GM23248 (cell line): ENCODE results near the gene ARRB1. TPM values are rescaled to one million over a fixed set of nuclear protein-coding genes. Genes with fewer than 3 reads are reported as not detected.

Experiments
- DNase-seq: peaks from one replicate; pipeline ENCODE4 v3.0.0-alpha.2; 2015
- H2AFZ ChIP-seq: fragments of 200-600 bp; sonication (generic); 2 replicates; pipeline ENCODE4 v1.6.1; 2016; ENCODE audit warnings: antibody characterized with exemption
- H3F3A ChIP-seq: fragments of 200-600 bp; sonication (generic); 2 replicates; pipeline ENCODE4 v1.6.1; 2016; ENCODE audit warnings: mild to moderate bottlenecking, antibody characterized with exemption, mixed run types; ENCODE audit not compliant: insufficient read depth
- H3K27ac ChIP-seq: fragments of 200-600 bp; sonication (generic); 2 replicates; pipeline ENCODE4 v1.5.1; 2016; ENCODE audit warnings: mild to moderate bottlenecking
- H3K27me3 ChIP-seq: fragments of 200-600 bp; sonication (generic); replicated peaks from 2 replicates; pipeline ENCODE4 v1.6.1; 2016; ENCODE audit warnings: mild to moderate bottlenecking; ENCODE audit not compliant: insufficient read depth
- H3K36me3 ChIP-seq: fragments of 200-600 bp; sonication (generic); 2 replicates; pipeline ENCODE4 v1.6.1; 2016; ENCODE audit warnings: low read depth, mild to moderate bottlenecking
- H3K4me1 ChIP-seq: fragments of 200-600 bp; sonication (generic); 2 replicates; pipeline ENCODE4 v1.6.1; 2016; ENCODE audit warnings: mild to moderate bottlenecking; ENCODE audit not compliant: insufficient read depth
- H3K4me2 ChIP-seq: fragments of 200-600 bp; sonication (generic); one replicate; pipeline ENCODE4 v1.6.1; 2016; ENCODE audit warnings: mild to moderate bottlenecking; ENCODE audit not compliant: unreplicated experiment
- H3K4me3 ChIP-seq: fragments of 200-600 bp; sonication (generic); 2 replicates; pipeline ENCODE4 v1.5.1; 2016; ENCODE audit warnings: mild to moderate bottlenecking
- H3K79me2 ChIP-seq: fragments of 200-600 bp; sonication (generic); 2 replicates; pipeline ENCODE4 v1.6.1; 2016; ENCODE audit warnings: mild to moderate bottlenecking; ENCODE audit not compliant: insufficient read depth
- H3K9ac ChIP-seq: fragments of 200-600 bp; sonication (generic); 2 replicates; pipeline ENCODE4 v1.6.1; 2016; ENCODE audit warnings: mild to moderate bottlenecking
- H3K9me2 ChIP-seq: fragments of 200-600 bp; sonication (generic); 2 replicates; pipeline ENCODE4 v1.6.1; 2016; ENCODE audit warnings: mixed run types, mild to moderate bottlenecking, moderate library complexity; ENCODE audit not compliant: insufficient read depth
- H3K9me3 ChIP-seq: fragments of 200-600 bp; sonication (generic); one replicate; pipeline ENCODE4 v1.6.1; 2017; ENCODE audit warnings: low read depth
- H4K20me1 ChIP-seq: fragments of 200-600 bp; sonication (generic); 2 replicates; pipeline ENCODE4 v1.6.0; 2016; ENCODE audit not compliant: insufficient read depth
- EZH2 ChIP-seq: fragments of 200-600 bp; sonication (generic); IDR thresholded peaks from 2 replicates; pipeline ENCODE4 v1.6.1; 2018; ENCODE audit warnings: antibody characterized with exemption, mild to moderate bottlenecking; ENCODE audit not compliant: insufficient read depth, poor library complexity, severe bottlenecking
- EZH2phosphoT487 ChIP-seq: fragments of 200-600 bp; sonication (generic); IDR thresholded peaks from 2 replicates; pipeline ENCODE4 v1.6.1; 2018; ENCODE audit warnings: antibody characterized with exemption, moderate library complexity, mild to moderate bottlenecking, low read depth; ENCODE audit not compliant: insufficient read depth
- WGBS, 2 experiments: methylation state at CpG; one replicate each; pipeline ENCODE4 v1.1.6; 2015 to 2017; ENCODE audit warnings: low lambda C conversion rate in 2 of 2, low coverage in 1 of 2; ENCODE audit errors: missing lambda C conversion rate in 2 of 2; 5-methylcytosine and 5-hydroxymethylcytosine counted together
- in situ Hi-C: fragments of 300-500 bp; cut with MboI; formaldehyde crosslinking; loops from 2 replicates; pipeline ENCODE4 v1.15.0; 2020
- polyA plus RNA-seq: library from polyadenylated mRNA; unstranded; fragments of >200 nt; fragmentation: Nextera tagmentation; extraction: Ambion mirVana; gene quantifications from 2 replicates; pipeline ENCODE4 v1.2.1, GENCODE V29; 2016
- total RNA-seq: library from RNA; depleted of rRNA; stranded (reverse); fragments of >200 nt; shearing (Covaris generic); gene quantifications from 2 replicates; pipeline ENCODE4 v1.2.3, GENCODE V29; 2014

ARRB1 gene
- total and polyA plus RNA-seq, 2 experiments from 2014 or later: 2.0 to 3.1 TPM

DNA sequence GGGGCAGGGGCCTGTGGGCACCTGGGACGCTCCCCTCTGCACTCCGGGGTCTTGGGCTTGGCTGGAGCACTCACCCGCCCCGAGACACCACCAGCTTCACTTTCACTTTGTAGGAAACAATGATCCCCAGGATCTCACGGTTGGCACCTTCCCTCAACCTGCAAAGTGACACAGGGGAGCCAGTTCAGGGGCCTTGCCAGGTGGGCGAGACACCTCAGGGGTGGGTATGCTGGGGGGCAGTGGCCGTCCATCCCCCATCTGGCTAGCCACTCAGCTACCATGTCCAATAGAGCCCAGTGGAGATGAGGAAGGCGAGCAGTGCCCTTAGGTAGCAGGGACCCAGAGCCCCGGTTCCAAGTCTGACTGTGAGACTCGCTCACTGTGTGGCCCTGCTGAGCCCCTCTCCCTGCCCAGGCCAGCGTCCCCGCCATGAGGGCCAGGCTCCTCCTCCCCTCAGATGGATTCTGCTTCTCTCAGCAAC, 78.6 kb downstream of the ARRB1 start:
- no peak overlapping the region for H3K27ac ChIP-seq
- no peaks in the 10 kb centered on the region for H3K36me3 ChIP-seq
- TF ChIP-seq EZH2: no peak
- no peak for TF ChIP-seq EZH2phosphoT487
- no peaks in the 10 kb centered on the region for H3F3A ChIP-seq
- H3K9me2 ChIP-seq: no peaks in the 10 kb centered on the region
- H3K4me3 ChIP-seq: no peak overlapping the region
- no peaks in the 10 kb centered on the region for H4K20me1 ChIP-seq
- WGBS, 2 experiments: 78 to 79% methylated on average over 12 of the region's 12 CpGs
- H3K9ac ChIP-seq: no peak overlapping the region
- no peak overlapping the region for H2AFZ ChIP-seq
- no peak for DNase-seq
- no peaks in the 10 kb centered on the region for H3K9me3 ChIP-seq
- H3K27me3 ChIP-seq: no peaks in the 10 kb centered on the region
- no peaks in the 10 kb centered on the region for H3K4me1 ChIP-seq
- no peak overlapping the region for H3K4me2 ChIP-seq
- in situ Hi-C loops: loop anchor here (10.0 kb wide), 1 partner anchor 262 kb away; no protein-coding TSS in a partner anchor
- H3K79me2 ChIP-seq: no peaks in the 10 kb centered on the region

DNA sequence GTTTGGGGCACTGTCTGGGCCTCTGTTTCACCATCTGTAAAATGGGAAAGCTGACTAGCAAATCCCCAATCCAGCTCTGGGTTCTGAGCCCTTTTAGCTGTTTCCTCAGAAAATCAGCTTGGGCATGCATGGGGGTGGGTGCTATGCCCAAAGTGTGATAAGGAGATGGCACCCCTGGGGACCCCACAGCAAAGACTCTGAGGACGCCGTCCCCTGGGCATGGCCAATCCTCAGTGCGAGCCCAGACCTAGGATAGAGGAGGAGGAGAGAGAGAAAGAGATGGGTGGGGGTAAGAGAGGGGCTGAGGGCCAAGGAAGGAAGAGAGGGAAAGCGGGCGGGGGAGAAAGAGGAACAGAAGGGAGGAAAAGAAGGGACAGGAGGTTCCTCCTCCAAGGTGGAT, 79.1 kb downstream of the ARRB1 start:
- no peak for DNase-seq
- H3K9ac ChIP-seq: no peak overlapping the region
- H4K20me1 ChIP-seq: no peaks in the 10 kb centered on the region
- TF ChIP-seq EZH2phosphoT487 (no peak), EZH2 (no peak)
- no peaks in the 10 kb centered on the region for H3K79me2 ChIP-seq
- no peaks in the 10 kb centered on the region for H3K9me3 ChIP-seq
- H3K9me2 ChIP-seq: no peaks in the 10 kb centered on the region
- H3K4me1 ChIP-seq: no peaks in the 10 kb centered on the region
- 90 to 98% methylated on average over 3 to 5 of the region's 5 CpGs for WGBS, 2 experiments
- no peak overlapping the region for H3K4me3 ChIP-seq
- in situ Hi-C loops: loop anchor here (10.0 kb wide), 1 partner anchor 262 kb away; no protein-coding TSS in a partner anchor
- no peaks in the 10 kb centered on the region for H3K36me3 ChIP-seq
- H3K27me3 ChIP-seq: no peaks in the 10 kb centered on the region
- H3K27ac ChIP-seq: no peak overlapping the region
- no peak overlapping the region for H2AFZ ChIP-seq
- H3F3A ChIP-seq: no peaks in the 10 kb centered on the region
- H3K4me2 ChIP-seq: no peak overlapping the region

DNA sequence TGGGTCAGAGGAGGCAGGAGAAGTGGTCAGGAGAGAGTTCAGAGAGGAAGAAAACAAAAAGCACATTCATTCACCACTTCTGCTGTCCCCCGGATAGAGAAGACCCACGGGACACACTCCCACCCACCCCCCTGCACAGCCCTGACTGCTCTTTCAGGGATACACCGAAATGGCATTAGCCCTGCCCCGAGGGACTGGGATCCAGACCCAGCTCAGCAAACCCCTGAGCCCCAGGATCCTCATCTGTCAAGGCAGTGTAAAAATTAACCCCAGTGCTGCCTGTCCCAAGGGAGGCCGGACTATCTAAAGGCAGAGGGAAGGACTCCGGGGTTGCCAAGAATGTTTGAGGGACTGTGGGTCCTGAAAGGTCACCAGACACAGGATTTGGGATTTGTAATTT, 79.7 kb downstream of the ARRB1 start:
- Histone ChIP-seq H2AFZ (no peak overlapping the region), H3K9me2 (no peaks in the 10 kb centered on the region), H3K4me2 (no peak overlapping the region), H3F3A (no peaks in the 10 kb centered on the region), H3K27me3 (no peaks in the 10 kb centered on the region), H3K9me3 (no peaks in the 10 kb centered on the region), H3K4me3 (no peak overlapping the region), H3K27ac (no peak overlapping the region), H3K9ac (no peak overlapping the region), H3K36me3 (no peaks in the 10 kb centered on the region), H3K4me1 (no peaks in the 10 kb centered on the region), H4K20me1 (no peaks in the 10 kb centered on the region), H3K79me2 (no peaks in the 10 kb centered on the region)
- 48 to 51% methylated on average over 6 of the region's 6 CpGs for WGBS, 2 experiments
- in situ Hi-C loops: loop anchor here (10.0 kb wide), 1 partner anchor 263 kb away; no protein-coding TSS in a partner anchor
- TF ChIP-seq EZH2phosphoT487 (no peak), EZH2 (no peak)
- DNase-seq: no peak

DNA sequence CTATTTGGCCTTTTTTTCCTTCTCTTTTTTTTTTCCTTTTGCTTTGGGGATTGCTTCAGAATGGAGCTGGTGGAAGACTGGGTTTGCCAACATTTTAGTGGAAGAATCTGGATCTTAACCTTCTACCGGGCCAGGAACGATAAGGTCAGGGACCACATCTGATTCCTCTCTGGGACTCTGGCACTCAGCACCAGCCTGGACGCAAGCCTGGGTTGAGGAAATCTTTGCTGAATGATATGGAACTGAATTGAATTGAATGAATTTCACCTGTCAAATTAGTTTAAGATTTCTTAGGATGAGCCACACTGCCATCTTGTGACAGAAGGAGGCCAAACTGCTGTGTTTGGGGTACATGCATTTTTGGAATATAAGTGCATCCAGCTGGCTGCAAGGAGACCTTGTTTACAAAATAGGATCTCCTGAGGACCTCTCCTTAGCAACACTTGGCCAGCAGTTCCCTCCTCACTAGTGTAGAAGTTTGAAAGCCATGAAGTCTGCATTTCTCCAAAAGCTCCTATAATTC, 80.5 kb downstream of the ARRB1 start:
- TF ChIP-seq EZH2: no peak
- no peak for TF ChIP-seq EZH2phosphoT487
- WGBS, 2 experiments: 27 to 31% methylated on average over 3 of the region's 3 CpGs
- DNase-seq: peak; percentile 47

More for the DNA sequence above, 80.5 kb downstream of the ARRB1 start:
- Histone ChIP-seq H3K79me2 (no peaks in the 10 kb centered on the region), H3F3A (no peaks in the 10 kb centered on the region), H3K9me2 (no peaks in the 10 kb centered on the region), H3K9ac (no peak overlapping the region), H3K36me3 (no peaks in the 10 kb centered on the region), H3K9me3 (no peaks in the 10 kb centered on the region), H3K27ac (no peak overlapping the region), H3K4me2 (no peak overlapping the region), H3K4me1 (no peaks in the 10 kb centered on the region), H3K4me3 (no peak overlapping the region), H3K27me3 (no peaks in the 10 kb centered on the region), H4K20me1 (no peaks in the 10 kb centered on the region), H2AFZ (no peak overlapping the region)
- in situ Hi-C loops: loop anchor here (10.0 kb wide), 1 partner anchor 264 kb away; no protein-coding TSS in a partner anchor
